Endothelial cell of umbilical vein (primary cell): Measurements from ENCODE around the gene OSBPL10.

Source experiments
- EZH2 ChIP-seq: IDR thresholded peaks from 2 replicates; pipeline ENCODE4 v1.6.1; 2012; ENCODE audit warnings: borderline replicate concordance, low read depth, mild to moderate bottlenecking, moderate library complexity, low read length, inconsistent platforms; ENCODE audit not compliant: severe bottlenecking
- FOS ChIP-seq: IDR thresholded peaks from 2 replicates; pipeline ENCODE4 v1.6.1; 2011; ENCODE audit warnings: mild to moderate bottlenecking, low read length, moderate library complexity, borderline replicate concordance; ENCODE audit not compliant: insufficient read depth
- GATA2 ChIP-seq: IDR thresholded peaks from 2 replicates; pipeline ENCODE4 v1.7.0; 2011; ENCODE audit warnings: low read depth, mild to moderate bottlenecking, moderate library complexity, mixed read lengths, low read length; ENCODE audit not compliant: insufficient read length, insufficient read depth
- MYC ChIP-seq: IDR thresholded peaks from one replicate; pipeline ENCODE4 v1.6.1; 2011; ENCODE audit warnings: mild to moderate bottlenecking, low read depth, low read length
- POLR2A ChIP-seq: IDR thresholded peaks from 2 replicates; pipeline ENCODE4 v1.6.1; 2012; ENCODE audit warnings: low read depth, mild to moderate bottlenecking, control low read depth, low read length
- POLR2AphosphoS5 ChIP-seq: IDR thresholded peaks from 2 replicates; pipeline ENCODE4 v1.6.1; 2012; ENCODE audit warnings: low read depth, mild to moderate bottlenecking, control low read depth, low read length, moderate library complexity; ENCODE audit not compliant: insufficient read depth
- TF ChIP-seq, protein P1 (sequence below), 2 donors: IDR thresholded peaks; 1 replicate in 1 of 2; 2 replicates in 1 of 2; pipeline ENCODE4 v1.5.1; 2011; ENCODE audit warnings: low read length in 2 of 2, mild to moderate bottlenecking in 2 of 2, moderate library complexity in 2 of 2, control low read depth in 1 of 2, inconsistent platforms in 1 of 2, low read depth in 1 of 2; ENCODE audit not compliant: insufficient read depth in 1 of 2; ENCODE audit errors: extremely low read depth in 1 of 2
- TF ChIP-seq, protein P2 (sequence below): IDR thresholded peaks from 2 replicates; pipeline ENCODE4 v1.6.1; 2011; ENCODE audit not compliant: insufficient read depth, insufficient read length

DNA sequence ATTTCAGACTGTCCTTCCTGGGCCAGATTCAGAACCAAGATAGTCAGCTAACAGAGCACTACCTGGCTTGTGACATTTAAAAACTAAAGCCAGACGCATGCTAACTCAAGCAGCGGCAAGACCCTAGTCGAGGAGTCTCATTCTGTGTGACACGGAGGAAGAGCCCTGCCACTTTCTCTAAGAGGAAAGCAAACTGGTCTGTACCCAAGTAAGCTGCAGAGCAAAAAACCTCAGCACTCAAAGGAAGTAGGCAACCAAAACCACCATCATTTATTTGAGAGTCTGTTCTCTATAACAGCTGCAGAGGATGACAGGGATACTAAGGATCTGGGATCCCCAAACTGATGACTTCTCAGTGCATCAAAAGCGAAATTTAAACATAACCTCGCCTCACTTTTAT is 152.1 kb downstream of the OSBPL10 start:
- TF ChIP-seq, protein P1, sequence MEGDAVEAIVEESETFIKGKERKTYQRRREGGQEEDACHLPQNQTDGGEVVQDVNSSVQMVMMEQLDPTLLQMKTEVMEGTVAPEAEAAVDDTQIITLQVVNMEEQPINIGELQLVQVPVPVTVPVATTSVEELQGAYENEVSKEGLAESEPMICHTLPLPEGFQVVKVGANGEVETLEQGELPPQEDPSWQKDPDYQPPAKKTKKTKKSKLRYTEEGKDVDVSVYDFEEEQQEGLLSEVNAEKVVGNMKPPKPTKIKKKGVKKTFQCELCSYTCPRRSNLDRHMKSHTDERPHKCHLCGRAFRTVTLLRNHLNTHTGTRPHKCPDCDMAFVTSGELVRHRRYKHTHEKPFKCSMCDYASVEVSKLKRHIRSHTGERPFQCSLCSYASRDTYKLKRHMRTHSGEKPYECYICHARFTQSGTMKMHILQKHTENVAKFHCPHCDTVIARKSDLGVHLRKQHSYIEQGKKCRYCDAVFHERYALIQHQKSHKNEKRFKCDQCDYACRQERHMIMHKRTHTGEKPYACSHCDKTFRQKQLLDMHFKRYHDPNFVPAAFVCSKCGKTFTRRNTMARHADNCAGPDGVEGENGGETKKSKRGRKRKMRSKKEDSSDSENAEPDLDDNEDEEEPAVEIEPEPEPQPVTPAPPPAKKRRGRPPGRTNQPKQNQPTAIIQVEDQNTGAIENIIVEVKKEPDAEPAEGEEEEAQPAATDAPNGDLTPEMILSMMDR (IDR thresholded peaks at IDR 0.05; ENCODE audit: extremely low read depth in 1 of 2, insufficient read depth in 1 of 2, low read depth in 1 of 2, low read length in 2 of 2), result no peak
- TF ChIP-seq POLR2AphosphoS5 (no peak), MYC (no peak), POLR2A (no peak), EZH2 (no peak), GATA2 (no peak), FOS (no peak)
- TF ChIP-seq, protein P2, sequence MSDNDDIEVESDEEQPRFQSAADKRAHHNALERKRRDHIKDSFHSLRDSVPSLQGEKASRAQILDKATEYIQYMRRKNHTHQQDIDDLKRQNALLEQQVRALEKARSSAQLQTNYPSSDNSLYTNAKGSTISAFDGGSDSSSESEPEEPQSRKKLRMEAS, result no peak
